Esophagus muscularis mucosa (tissue), 3 donors: ENCODE measurements around the gene POLR3F.

Experiments used
- CTCF ChIP-seq, 3 experiments: fragments of 200-600 bp in 2 of 3; fragments of 450-650 bp in 1 of 3; sonication (generic) in 2 of 3; IDR thresholded peaks; one replicate each; pipeline ENCODE4 v1.5.1; 2017 to 2019; ENCODE audit warnings: antibody characterized with exemption in 3 of 3, mild to moderate bottlenecking in 2 of 3, moderate library complexity in 1 of 3
- POLR2AphosphoS5 ChIP-seq, 2 donors: sonication (generic); formaldehyde crosslinking; IDR thresholded peaks; one replicate each; pipeline ENCODE4 v1.6.1; 2017; ENCODE audit warnings: antibody characterized with exemption in 2 of 2

GRCh38 chr20:18443886-18444285 is 23.3 kb upstream of the POLR3F start:
- TF ChIP-seq POLR2AphosphoS5 (IDR thresholded peaks at IDR 0.05) (no peak), CTCF (IDR thresholded peaks at IDR 0.05) (no peak)
